Natural killer cell treated with Interleukin-12 subunit alpha and Interleukin-12 subunit beta and Interleukin-15 and Interleukin-18, amount 100 ng/mL, for 72 hours (primary cell): ENCODE data around the gene PFKM. TPM values are rescaled to one million over a fixed set of nuclear protein-coding genes. Genes with fewer than 3 reads are reported as not detected.
"Not testable (repeated sequence)": the region's sequence is repeated elsewhere in the genome, so short reads cannot be mapped to it uniquely, and the experiment has no call there.

Experiments used
- ATAC-seq, 2 donors: fragments of 150-1000 bp; cut with Tn5 transposase in 1 of 2; sonication (Bioruptor Pico), chemical (Tn5 transposase) in 1 of 2; 2 replicates each; pipeline ENCODE4 v1.10.0; 2021
- DNase-seq: peaks from one replicate; pipeline ENCODE4 v3.0.0; 2022; ENCODE audit warnings: low spot score
- H3K27ac Mint-ChIP-seq, 2 donors: 1 replicate in 1 of 2; 2 replicates in 1 of 2; pipeline ENCODE4 v1.8.0; 2022; ENCODE audit warnings: mixed read lengths in 2 of 2, mild to moderate bottlenecking in 1 of 2, moderate library complexity in 1 of 2
- H3K27me3 Mint-ChIP-seq, 2 donors: 1 replicate in 1 of 2; 2 replicates in 1 of 2; pipeline ENCODE4 v1.8.0; 2022; ENCODE audit warnings: mixed read lengths in 2 of 2
- H3K36me3 Mint-ChIP-seq: one replicate; pipeline ENCODE4 v1.8.0; 2022; ENCODE audit warnings: mixed read lengths
- H3K4me1 Mint-ChIP-seq, 2 donors: 1 replicate in 1 of 2; 2 replicates in 1 of 2; pipeline ENCODE4 v1.8.0; 2022; ENCODE audit warnings: low read depth in 2 of 2, mixed read lengths in 2 of 2, mild to moderate bottlenecking in 1 of 2
- H3K4me3 Mint-ChIP-seq: one replicate; pipeline ENCODE4 v1.8.0; 2022; ENCODE audit warnings: mixed read lengths
- H3K9me3 Mint-ChIP-seq: 2 replicates; pipeline ENCODE4 v1.8.0; 2022; ENCODE audit warnings: mixed read lengths
- total RNA-seq, 2 donors: library from RNA; stranded (reverse); gene quantifications; one replicate each; pipeline ENCODE4 v1.2.3, GENCODE V29; 2022

PFKM gene
- total RNA-seq, 2 donors from 2014 or later, result 29.8 to 49.5 TPM

DNA sequence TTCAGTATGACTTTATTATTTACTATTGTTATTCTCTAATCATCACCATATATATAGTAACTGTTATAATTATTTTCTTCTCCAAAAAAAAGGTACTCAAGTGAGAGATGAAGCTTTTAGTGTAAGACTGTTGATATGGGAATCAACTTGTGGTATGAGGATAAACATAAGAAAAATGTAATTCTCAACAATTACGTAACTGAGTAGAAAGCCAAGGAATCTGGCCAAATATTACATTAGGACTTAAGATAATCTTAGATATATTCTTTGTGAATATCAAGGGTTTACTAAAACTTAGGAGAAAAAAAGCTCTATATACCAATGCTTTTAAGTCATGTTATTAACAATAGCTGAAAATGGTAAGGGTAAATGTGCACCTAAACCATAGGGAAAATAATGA is 26.6 kb upstream of the PFKM start:
- ATAC-seq (no peak), DNase-seq (no peak)
- Mint-ChIP-seq H3K27ac (no peak overlapping the region), H3K9me3 (no peaks in the 10 kb centered on the region), H3K27me3 (no peaks in the 10 kb centered on the region), H3K36me3 (peaks cover 13% of the 10 kb centered on the region), H3K4me3 (no peak overlapping the region), H3K4me1 (no peaks in the 10 kb centered on the region)

DNA sequence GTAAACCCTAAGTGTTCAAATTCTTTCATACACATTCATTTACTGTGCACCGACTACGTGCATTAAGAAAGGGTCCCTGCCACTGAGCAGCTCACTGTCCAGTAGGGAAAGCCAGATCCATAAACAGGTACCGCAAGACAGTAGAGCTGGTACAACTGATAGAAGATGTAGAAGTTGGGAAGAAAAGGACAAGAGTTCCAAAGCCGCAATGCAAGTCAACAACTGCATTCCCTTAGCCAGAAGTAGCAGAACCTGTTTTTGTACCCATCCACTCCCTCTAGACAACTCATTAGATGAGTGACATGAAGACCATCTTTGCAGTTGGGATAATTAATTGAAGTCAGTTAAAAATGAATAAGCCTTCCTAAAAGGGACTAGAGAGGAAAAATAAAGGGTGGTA is 14.6 kb upstream of the PFKM start:
- Mint-ChIP-seq H3K27ac (peak overlapping the region; percentile 94 to 99), H3K4me3 (peak overlapping the region; percentile 97), H3K36me3 (peaks cover 7% of the 10 kb centered on the region), H3K4me1 (peaks cover 28 to 32% of the 10 kb centered on the region in 2 donors), H3K9me3 (no peaks in the 10 kb centered on the region), H3K27me3 (peaks cover 2 to 3% of the 10 kb centered on the region in 2 donors)
- no peak for DNase-seq
- no peak for ATAC-seq

DNA sequence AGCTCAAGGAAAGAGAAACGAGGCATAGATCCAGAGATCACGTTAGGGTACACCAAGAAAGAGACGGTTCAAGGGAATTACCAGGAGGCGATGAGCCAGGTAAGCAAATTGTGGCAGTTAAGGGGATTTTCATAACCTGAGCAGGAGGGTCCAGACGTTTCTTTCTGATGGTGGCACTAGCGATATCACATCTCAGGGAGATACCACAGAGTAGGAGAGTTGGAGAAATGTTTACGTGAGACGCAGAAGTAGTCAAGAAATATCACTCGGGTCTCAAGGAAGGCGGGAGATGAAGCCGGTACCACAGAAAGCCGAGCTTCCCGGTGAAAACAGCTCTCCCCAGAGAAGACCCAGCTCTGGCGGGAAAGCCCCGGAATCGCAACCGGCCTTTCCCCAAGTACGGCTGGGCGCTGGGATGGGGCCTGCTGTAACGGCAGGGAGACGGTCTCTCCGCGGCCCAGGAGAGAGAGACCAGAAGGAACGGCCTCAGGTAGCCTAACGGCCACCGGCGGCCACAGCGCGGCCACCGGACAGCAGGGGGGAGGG is 13.8 kb upstream of the PFKM start:
- Mint-ChIP-seq H3K4me3 (peak overlapping the region; percentile 97), H3K9me3 (no peaks in the 10 kb centered on the region), H3K4me1 (peaks cover 28 to 37% of the 10 kb centered on the region in 2 donors), H3K27ac (peak overlapping the region; percentile 94 to 99), H3K36me3 (peaks cover 7% of the 10 kb centered on the region), H3K27me3 (peaks cover 8% of the 10 kb centered on the region in 2 donors)
- no peak for DNase-seq
- peak; percentile 1 to 57 for ATAC-seq

DNA sequence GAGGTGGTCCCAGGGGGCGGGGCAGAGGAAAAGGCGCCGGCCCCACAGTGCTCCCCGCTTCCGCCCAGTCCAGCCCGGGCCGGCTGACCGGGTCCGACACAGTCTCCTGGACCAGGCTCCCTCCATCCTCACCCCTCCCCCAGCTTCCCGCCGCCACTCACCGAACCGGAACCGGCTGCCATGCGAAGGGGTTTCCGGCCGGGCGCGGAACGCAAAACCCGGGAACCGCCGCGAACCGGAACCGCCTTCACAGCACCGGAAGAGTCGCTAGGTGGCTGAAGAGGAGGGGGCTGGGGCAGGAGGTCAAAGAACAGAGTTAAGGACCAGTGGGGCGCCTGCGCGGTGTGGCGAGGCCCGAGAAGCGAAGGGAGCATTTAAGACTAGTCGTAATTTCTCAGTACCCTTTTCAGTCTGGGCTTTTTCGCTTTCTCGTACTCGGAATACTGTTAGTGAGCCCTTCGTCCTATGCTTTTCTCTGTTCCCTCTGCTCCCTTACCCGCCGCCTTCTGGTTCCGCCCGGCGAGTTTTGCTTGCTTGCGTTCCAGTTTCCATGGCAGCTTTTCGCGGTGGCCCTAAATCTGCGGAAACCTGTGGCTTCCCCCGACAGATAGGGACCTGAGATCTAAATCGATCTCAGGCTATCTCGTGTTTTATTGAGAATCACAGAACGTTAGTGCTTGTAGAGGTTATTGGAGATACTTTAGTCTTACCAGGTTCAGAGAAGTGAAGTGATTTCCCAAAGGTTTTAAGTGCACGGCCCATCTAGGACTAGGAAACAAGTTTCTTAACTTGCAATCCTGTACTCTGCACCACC is 13.1 kb upstream of the PFKM start, which contains the start of gene SENP1:
Gene SENP1, minus strand, starts transcription at position 213 of the 814 bp plus-strand sequence. CDS start 4,607 bp downstream, outside the sequence.
- H3K36me3 Mint-ChIP-seq, result peaks cover 7% of the 10 kb centered on the region
- peak within 1 kb of the TSS; percentile 97 for H3K4me3 Mint-ChIP-seq
- H3K4me1 Mint-ChIP-seq, result peaks cover 28 to 37% of the 10 kb centered on the region in 2 donors
- H3K9me3 Mint-ChIP-seq, result no peaks in the 10 kb centered on the region
- ATAC-seq, result peak; percentile 90 to 94
- peak; percentile 94 for DNase-seq
- peaks cover 8% of the 10 kb centered on the region in 2 donors for H3K27me3 Mint-ChIP-seq
- H3K27ac Mint-ChIP-seq, result peak within 1 kb of the TSS; percentile 94 to 99

DNA sequence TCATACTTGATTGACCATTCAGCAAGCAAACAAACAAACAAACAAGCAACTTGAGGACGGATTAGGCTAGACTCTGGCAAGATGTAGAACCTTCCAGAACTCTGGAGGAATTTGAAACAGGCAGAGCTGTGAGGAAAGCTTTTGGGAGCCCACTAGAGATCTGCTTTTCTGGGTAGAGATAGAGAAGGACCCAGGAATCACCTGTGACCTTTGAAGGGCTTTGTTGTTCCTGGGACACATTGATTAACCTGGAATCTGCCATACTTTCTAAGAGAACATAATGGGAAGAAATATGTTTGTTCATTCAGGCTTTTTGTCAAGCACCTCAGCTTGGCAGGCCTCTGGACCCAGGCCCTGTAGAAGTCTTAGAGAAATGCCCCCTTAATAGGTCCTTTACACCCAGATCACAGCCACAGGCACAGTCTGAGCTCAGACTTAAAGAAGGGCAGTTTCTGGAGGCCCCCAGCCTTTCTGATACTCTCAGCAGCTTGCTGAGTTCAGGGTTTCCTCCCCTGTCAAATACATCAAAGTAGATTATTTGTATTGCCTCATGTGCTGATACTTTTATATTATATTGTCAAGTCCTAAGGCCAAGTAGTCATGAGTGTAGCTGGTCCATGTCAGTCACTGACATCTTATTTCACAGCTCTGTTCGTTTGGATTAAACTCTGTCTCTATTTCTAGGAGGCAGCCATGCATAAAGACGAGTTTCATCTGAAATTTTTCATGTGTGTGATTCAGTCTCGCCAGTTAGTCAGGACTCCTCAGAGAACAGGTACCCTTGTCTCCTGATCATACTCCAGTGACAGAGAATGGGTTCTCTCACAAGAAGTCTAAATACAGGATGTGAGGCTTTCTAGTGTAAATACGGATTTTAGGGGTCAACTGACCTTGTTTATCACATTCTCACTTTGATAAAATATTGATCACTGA is 12.2 kb upstream of the PFKM start:
- H3K4me1 Mint-ChIP-seq, result peaks cover 25 to 37% of the 10 kb centered on the region in 2 donors
- H3K27ac Mint-ChIP-seq, result peak overlapping the region; percentile 94 to 99
- no peak for DNase-seq
- no peaks in the 10 kb centered on the region for H3K9me3 Mint-ChIP-seq
- H3K4me3 Mint-ChIP-seq, result peak overlapping the region; percentile 97
- ATAC-seq, result no peak
- H3K36me3 Mint-ChIP-seq, result peaks cover 7% of the 10 kb centered on the region
- peaks cover 8% of the 10 kb centered on the region in 2 donors for H3K27me3 Mint-ChIP-seq

DNA sequence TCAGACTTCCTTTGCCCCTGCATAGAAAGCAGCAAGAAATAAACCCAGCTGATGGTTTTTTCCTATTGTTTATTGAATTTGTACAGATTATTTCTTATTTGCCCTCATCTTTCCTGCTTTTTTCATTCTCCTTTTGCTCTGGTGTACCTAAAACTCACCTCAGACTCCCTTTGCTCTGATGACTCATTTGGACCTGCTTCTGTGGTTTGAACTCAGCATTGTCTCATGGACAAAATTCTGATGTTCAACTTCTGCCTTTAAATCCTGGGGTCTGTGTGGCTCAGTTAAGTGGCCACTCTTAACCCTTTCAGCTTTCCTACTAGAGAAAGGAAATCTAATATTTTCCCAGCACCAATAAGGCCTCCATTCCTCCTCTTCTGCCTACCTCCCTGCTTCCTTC is 9.7 kb upstream of the PFKM start:
- ATAC-seq (no peak), DNase-seq (no peak)
- H3K27me3 Mint-ChIP-seq, result peaks cover 10 to 13% of the 10 kb centered on the region in 2 donors
- no peak overlapping the region for H3K27ac Mint-ChIP-seq
- no peaks in the 10 kb centered on the region for H3K9me3 Mint-ChIP-seq
- H3K36me3 Mint-ChIP-seq, result peaks cover 7% of the 10 kb centered on the region
- peaks cover 14 to 23% of the 10 kb centered on the region in 2 donors for H3K4me1 Mint-ChIP-seq
- H3K4me3 Mint-ChIP-seq, result no peak overlapping the region

DNA sequence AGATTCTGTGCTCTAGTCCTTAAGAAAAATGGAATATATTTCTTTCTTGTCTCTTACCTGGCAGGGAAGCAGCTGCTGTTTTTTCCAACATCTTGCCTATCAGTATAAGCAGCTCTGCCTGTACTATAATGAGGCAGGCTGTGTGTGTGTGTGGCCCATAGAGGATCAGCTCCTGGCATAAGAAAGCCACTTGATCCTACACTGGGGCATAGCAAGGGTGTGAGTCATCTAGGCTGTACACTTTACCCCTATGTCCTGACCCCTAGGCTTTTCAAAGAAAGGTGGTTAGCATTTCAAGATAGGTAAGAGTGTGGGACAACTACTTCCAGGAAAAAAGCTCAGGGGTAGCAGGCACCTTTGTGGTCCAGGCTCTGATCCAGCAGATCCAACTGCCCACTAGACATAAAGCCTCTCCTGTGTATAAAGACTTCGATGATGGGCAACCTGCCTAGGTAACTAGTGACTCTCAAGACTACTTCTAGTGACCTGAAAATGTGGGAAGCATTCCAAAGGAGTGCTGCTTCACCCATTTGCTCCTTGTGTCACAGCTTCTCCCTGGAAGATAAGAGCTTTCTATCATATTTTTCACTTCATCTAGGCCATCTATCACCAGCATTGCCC is 8.4 kb upstream of the PFKM start:
- H3K9me3 Mint-ChIP-seq, result no peaks in the 10 kb centered on the region
- no peak for ATAC-seq
- peaks cover 19 to 21% of the 10 kb centered on the region in 2 donors for H3K27me3 Mint-ChIP-seq
- peaks cover 6 to 14% of the 10 kb centered on the region in 2 donors for H3K4me1 Mint-ChIP-seq
- DNase-seq, result no peak
- H3K36me3 Mint-ChIP-seq, result no peaks in the 10 kb centered on the region
- H3K27ac Mint-ChIP-seq, result no peak overlapping the region
- H3K4me3 Mint-ChIP-seq, result no peak overlapping the region

DNA sequence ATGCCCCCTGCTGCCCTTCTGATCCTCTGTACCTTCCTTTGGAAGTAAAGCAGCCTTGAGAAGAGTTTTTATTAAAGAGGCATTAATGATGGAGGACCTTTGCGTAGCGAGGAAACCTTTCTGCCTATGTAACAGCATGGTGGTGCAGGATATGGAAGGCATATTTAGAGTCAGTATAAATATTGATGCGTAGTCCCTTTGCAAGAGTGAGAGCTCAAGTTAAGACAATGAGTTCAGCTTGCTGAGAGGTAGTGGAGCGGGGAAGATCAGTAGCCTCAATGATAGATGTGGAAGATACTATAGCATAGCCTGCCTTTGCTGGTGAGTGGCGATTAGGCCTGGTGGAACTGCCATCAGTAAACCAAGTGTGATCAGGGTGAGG is 7.9 kb upstream of the PFKM start:
- not testable (repeated sequence) for H3K36me3 Mint-ChIP-seq

DNA sequence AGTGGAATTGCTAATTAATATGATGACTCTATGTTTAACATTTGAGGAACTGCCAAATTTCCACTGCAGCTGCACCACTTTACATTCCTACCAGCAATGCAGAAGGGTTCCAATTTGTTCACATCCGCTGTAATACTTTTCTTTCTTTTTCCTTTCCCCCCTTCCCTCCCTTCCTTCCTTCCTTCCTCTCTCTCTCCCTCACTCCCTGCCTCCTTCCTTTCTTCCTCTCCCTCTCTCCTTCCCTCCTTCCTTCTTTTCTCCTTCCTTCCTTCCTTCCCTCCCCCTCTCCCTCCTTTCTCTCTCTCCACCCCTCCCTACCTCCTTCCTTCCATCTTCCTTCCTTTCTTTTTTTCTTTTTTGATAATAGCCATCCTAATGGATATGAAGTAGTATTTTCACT is 3.2 kb upstream of the PFKM start:
- ATAC-seq (no peak), DNase-seq (no peak)
- peaks cover 10 to 27% of the 10 kb centered on the region in 2 donors for H3K27me3 Mint-ChIP-seq
- H3K27ac Mint-ChIP-seq, result no peak overlapping the region
- peaks cover 13 to 16% of the 10 kb centered on the region in 2 donors for H3K4me1 Mint-ChIP-seq
- no peaks in the 10 kb centered on the region for H3K36me3 Mint-ChIP-seq
- no peak overlapping the region for H3K4me3 Mint-ChIP-seq
- H3K9me3 Mint-ChIP-seq, result no peaks in the 10 kb centered on the region

More for the DNA sequence above, 7.9 kb upstream of the PFKM start:
- not testable (repeated sequence) for H3K4me3 Mint-ChIP-seq, H3K27ac Mint-ChIP-seq, ATAC-seq, H3K9me3 Mint-ChIP-seq, DNase-seq
- peaks cover 19 to 21% of the 10 kb centered on the region in 2 donors for H3K27me3 Mint-ChIP-seq
- peaks cover 4 to 12% of the 10 kb centered on the region in 2 donors for H3K4me1 Mint-ChIP-seq

DNA sequence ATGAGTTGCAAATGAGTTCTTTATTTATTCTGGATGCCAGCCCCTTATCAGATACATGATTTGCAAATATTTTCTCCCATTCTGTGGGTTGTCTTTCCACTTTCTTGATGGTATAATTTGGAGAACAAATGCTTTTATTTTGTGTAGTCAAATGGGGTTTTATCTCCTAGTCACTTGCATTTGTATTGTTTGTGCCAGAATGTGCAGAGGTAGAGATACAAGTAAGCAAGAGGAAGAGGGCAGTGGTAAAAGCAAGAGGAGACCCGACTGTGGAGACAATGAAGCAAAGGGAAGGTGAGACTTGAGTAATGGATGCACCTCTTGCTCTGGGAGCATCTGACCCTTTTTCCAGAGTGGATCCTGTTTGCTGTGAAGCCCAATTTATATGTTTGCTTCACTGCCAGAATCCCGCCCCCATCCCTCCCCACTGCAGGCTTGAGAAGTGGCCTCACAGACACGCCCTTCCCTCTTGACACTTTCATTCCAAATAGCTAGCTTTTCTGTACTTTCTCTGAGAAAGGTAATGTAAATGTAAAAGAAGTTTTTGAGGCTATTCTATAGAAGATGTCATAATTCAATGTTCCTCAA is 786 bp upstream of the PFKM start:
- Mint-ChIP-seq H3K4me1 (peaks cover 13 to 16% of the 10 kb centered on the region in 2 donors), H3K9me3 (no peaks in the 10 kb centered on the region), H3K36me3 (no peaks in the 10 kb centered on the region), H3K27ac (peak overlapping the region in 1 of 2 donors; percentile 82), H3K27me3 (peaks cover 13 to 27% of the 10 kb centered on the region in 2 donors), H3K4me3 (peak overlapping the region; percentile 94)
- no peak for ATAC-seq
- DNase-seq, result no peak

DNA sequence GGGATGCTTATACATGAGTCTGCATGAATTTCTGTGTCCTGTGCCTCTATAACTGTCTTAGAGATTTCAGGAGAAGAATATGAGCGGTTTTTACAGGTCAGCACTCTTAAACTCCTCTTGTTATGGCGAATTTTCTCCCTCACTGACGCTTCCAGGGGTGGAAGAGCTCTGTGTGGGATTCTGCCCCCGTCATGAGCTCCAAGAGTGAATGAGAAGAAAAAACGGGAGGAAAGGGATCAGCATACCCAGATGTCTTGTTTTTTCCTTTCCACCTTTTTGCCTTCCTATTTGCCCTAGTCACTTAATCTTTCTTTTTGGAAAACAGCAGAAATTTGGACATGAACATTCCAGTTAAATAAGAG is 651 bp downstream of the PFKM start:
- Mint-ChIP-seq H3K9me3 (no peaks in the 10 kb centered on the region), H3K27ac (peak overlapping the region in 1 of 2 donors; percentile 82), H3K27me3 (peaks cover 7 to 19% of the 10 kb centered on the region in 2 donors), H3K4me3 (peak overlapping the region; percentile 94), H3K4me1 (peaks cover 13 to 16% of the 10 kb centered on the region in 2 donors), H3K36me3 (no peaks in the 10 kb centered on the region)
- ATAC-seq (no peak), DNase-seq (no peak)

DNA sequence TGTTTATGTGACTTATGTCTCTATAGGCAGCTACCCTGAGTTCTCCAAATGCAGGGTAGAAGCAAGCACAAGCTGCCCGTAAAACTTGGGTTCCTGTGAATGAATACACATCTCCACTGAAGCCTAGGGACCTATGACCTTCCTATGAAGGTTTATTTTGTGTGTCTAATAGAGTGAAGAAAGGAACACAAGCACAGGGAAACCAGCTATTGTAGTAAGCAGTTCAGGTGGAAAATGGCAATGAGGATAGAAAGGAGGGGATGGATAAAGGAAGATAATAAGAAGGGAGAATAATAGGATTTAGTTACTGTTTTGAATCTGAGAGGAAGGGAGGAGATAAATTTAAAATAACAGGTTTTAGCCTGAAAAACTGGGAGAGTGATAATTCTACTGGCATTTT is 2.4 kb downstream of the PFKM start:
- peaks cover 13 to 16% of the 10 kb centered on the region in 2 donors for H3K4me1 Mint-ChIP-seq
- no peak for DNase-seq
- no peaks in the 10 kb centered on the region for H3K9me3 Mint-ChIP-seq
- H3K27ac Mint-ChIP-seq, result no peak overlapping the region
- ATAC-seq, result no peak
- no peaks in the 10 kb centered on the region for H3K36me3 Mint-ChIP-seq
- H3K27me3 Mint-ChIP-seq, result peaks cover 2 to 14% of the 10 kb centered on the region in 2 donors
- H3K4me3 Mint-ChIP-seq, result no peak overlapping the region
